Sigmoid colon (tissue), 7 donors: Measurements from ENCODE around the gene SRRM2. TPM values are rescaled to one million over a fixed set of nuclear protein-coding genes. Genes with fewer than 3 reads are reported as not detected.
A peak's percentile ranks its signal among the peaks of the same experiment; 100 is the strongest.

Experiments
- DNase-seq: peaks from one replicate; pipeline ENCODE4 v3.0.0-alpha.2; 2019
- H3K27ac ChIP-seq, 4 donors: fragments of 200-600 bp; sonication (generic); one replicate each; pipeline ENCODE4 v1.5.1; 2016 to 2019; ENCODE audit warnings: mild to moderate bottlenecking in 1 of 4
- H3K27me3 ChIP-seq, 3 donors: fragments of 200-600 bp; sonication (generic); one replicate each; pipeline ENCODE4 v1.5.1; 2019; ENCODE audit warnings: mild to moderate bottlenecking in 1 of 3
- H3K36me3 ChIP-seq, 4 donors: fragments of 200-600 bp; sonication (generic); one replicate each; pipeline ENCODE4 v1.5.1; 2016 to 2019
- H3K4me1 ChIP-seq, 4 donors: fragments of 200-600 bp; sonication (generic); one replicate each; pipeline ENCODE4 v1.5.1; 2017 to 2019
- H3K4me3 ChIP-seq, 4 donors: fragments of 200-600 bp; sonication (generic); one replicate each; pipeline ENCODE4 v1.5.1; 2017 to 2019; ENCODE audit warnings: mild to moderate bottlenecking in 2 of 4, moderate library complexity in 1 of 4
- H3K9me3 ChIP-seq, 4 donors: fragments of 200-600 bp in 3 of 4; sonication (generic) in 3 of 4; one replicate each; pipeline versions ENCODE4 v1.5.1 to v1.6.1; 2013 to 2019
- CTCF ChIP-seq, 4 experiments: fragments of 450-650 bp in 3 of 4; fragments of 200-600 bp in 1 of 4; IDR thresholded peaks; one replicate each; pipeline ENCODE4 v1.5.1; 2016 to 2019; ENCODE audit warnings: antibody characterized with exemption in 4 of 4, mild to moderate bottlenecking in 3 of 4, moderate library complexity in 2 of 4
- EP300 ChIP-seq, 4 donors: sonication (generic); formaldehyde crosslinking; IDR thresholded peaks; one replicate each; pipeline ENCODE4 v1.6.1; 2017; ENCODE audit warnings: antibody characterized with exemption in 4 of 4
- POLR2A ChIP-seq, 2 donors: fragments of 450-650 bp; IDR thresholded peaks; one replicate each; pipeline ENCODE4 v1.6.1; 2016; ENCODE audit warnings: antibody characterized with exemption in 2 of 2, mild to moderate bottlenecking in 2 of 2, moderate library complexity in 2 of 2
- POLR2AphosphoS5 ChIP-seq, 4 donors: sonication (generic); formaldehyde crosslinking; IDR thresholded peaks; one replicate each; pipeline ENCODE4 v1.6.1; 2017; ENCODE audit warnings: antibody characterized with exemption in 4 of 4
- WGBS, 2 donors: extraction: QIAGEN DNeasy Blood & Tissue Kit; methylation state at CpG; one replicate each; pipeline ENCODE4 v1.1.7; 2013; 5-methylcytosine and 5-hydroxymethylcytosine counted together
- intact Hi-C: fragments of 100-400 bp; cut with DNase I; formaldehyde crosslinking; loops from one replicate; pipeline ENCODE4 v1.15.1; 2023
- polyA plus RNA-seq, 3 donors: library from polyadenylated mRNA; stranded (reverse); fragments of 200-250 nt; gene quantifications; one replicate each; pipeline ENCODE4 v1.2.3, GENCODE V29; 2013
- total RNA-seq, 4 donors: library from RNA; depleted of rRNA; stranded (reverse); fragments of >200 nt; gene quantifications; one replicate each; pipeline ENCODE4 v1.1.0, GENCODE V29; 2016
- donor health status: healthy with polysubstance abuse.
- donor health status: Bipolar disorder and iron deficiency.
- donor health status: healthy.

The SRRM2 gene
- total and polyA plus RNA-seq, 7 donors = 66.1 to 826 (median 198) TPM

- TF ChIP-seq EP300 (IDR thresholded peaks at IDR 0.05) (no peak), POLR2A (IDR thresholded peaks at IDR 0.05) (no peak), POLR2AphosphoS5 (IDR thresholded peaks at IDR 0.05) (no peak), CTCF (IDR thresholded peaks at IDR 0.05) (no peak)
- intact Hi-C loops = no loop called here
- 84 to 88% methylated on average over 10 of the region's 10 CpGs for WGBS, 2 donors
- Histone ChIP-seq H3K36me3 (no peaks in the 10 kb centered on the region), H3K27ac (no peak overlapping the region), H3K27me3 (peaks cover 0 to 14% (median 7%) of the 10 kb centered on the region in 3 donors), H3K4me3 (no peak overlapping the region), H3K9me3 (no peaks in the 10 kb centered on the region), H3K4me1 (peaks cover 0 to 25% (median 18%) of the 10 kb centered on the region in 4 donors)
- DNase-seq = no peak
Measured at GRCh38 chr16:2716948-2717347, 35.5 kb upstream of the SRRM2 start.

GRCh38 chr16:2717383-2718263 lies 34.8 kb upstream of the SRRM2 start:
- H3K4me3 ChIP-seq = no peak overlapping the region
- no peaks in the 10 kb centered on the region for H3K36me3 ChIP-seq
- peaks cover 0 to 25% (median 18%) of the 10 kb centered on the region in 4 donors for H3K4me1 ChIP-seq
- peaks cover 0 to 14% (median 7%) of the 10 kb centered on the region in 3 donors for H3K27me3 ChIP-seq
- 68 to 86% methylated on average over 21 of the region's 21 CpGs for WGBS, 2 donors
- intact Hi-C loops = no loop called here
- no peak for DNase-seq
- no peak overlapping the region for H3K27ac ChIP-seq
- H3K9me3 ChIP-seq = no peaks in the 10 kb centered on the region
- TF ChIP-seq POLR2AphosphoS5 (IDR thresholded peaks at IDR 0.05) = no peak
- TF ChIP-seq CTCF (IDR thresholded peaks at IDR 0.05) = no peak
- TF ChIP-seq EP300 (IDR thresholded peaks at IDR 0.05) = no peak
- no peak for TF ChIP-seq POLR2A (IDR thresholded peaks at IDR 0.05)

- peaks cover 0 to 25% (median 18%) of the 10 kb centered on the region in 4 donors for H3K4me1 ChIP-seq
- intact Hi-C loops = loop anchor here (2.0 kb wide), 2 partner anchors 33 to 37 kb away; partner anchors contain the start of genes KCTD5 and SRRM2
- no peak overlapping the region for H3K4me3 ChIP-seq
Measured at GRCh38 chr16:2719328-2720063, 32.9 kb upstream of the SRRM2 start.

GRCh38 chr16:2720064-2720457 lies 32.4 kb upstream of the SRRM2 start, which contains the start of gene PRSS27:
Gene PRSS27 (minus strand): TSS chr16:2720224. CDS start chr16:2720160, 64 bp downstream.
- no peaks in the 10 kb centered on the region for H3K9me3 ChIP-seq
- no peak for DNase-seq
- intact Hi-C loops = loop anchor here (2.0 kb wide), 2 partner anchors 33 to 37 kb away; partner anchors contain the start of genes KCTD5 and SRRM2
- peak within 1 kb of the TSS; percentile 53 to 64 (median 61) for H3K4me3 ChIP-seq
- no peaks in the 10 kb centered on the region for H3K36me3 ChIP-seq
- TF ChIP-seq POLR2A (IDR thresholded peaks at IDR 0.05) = no peak
- no peak for TF ChIP-seq CTCF (IDR thresholded peaks at IDR 0.05)
- TF ChIP-seq EP300 (IDR thresholded peaks at IDR 0.05) = no peak
- no peak for TF ChIP-seq POLR2AphosphoS5 (IDR thresholded peaks at IDR 0.05)
- 61 to 87% methylated on average over 26 of the region's 26 CpGs for WGBS, 2 donors
- peaks cover 0 to 21% (median 7%) of the 10 kb centered on the region in 3 donors for H3K27me3 ChIP-seq
- H3K27ac ChIP-seq = peak within 1 kb of the TSS; percentile 66 to 79 (median 76)
- H3K4me1 ChIP-seq = peaks cover 0 to 25% (median 18%) of the 10 kb centered on the region in 4 donors

More at GRCh38 chr16:2719328-2720063, 32.9 kb upstream of the SRRM2 start:
- WGBS, 2 donors = 27 to 78% methylated on average over 16 of the region's 16 CpGs
- Histone ChIP-seq H3K36me3 (no peaks in the 10 kb centered on the region), H3K27ac (no peak overlapping the region), H3K9me3 (no peaks in the 10 kb centered on the region), H3K27me3 (peaks cover 0 to 15% (median 7%) of the 10 kb centered on the region in 3 donors)
- TF ChIP-seq CTCF (IDR thresholded peaks at IDR 0.05) = no peak
- TF ChIP-seq EP300 (IDR thresholded peaks at IDR 0.05) = no peak
- no peak for DNase-seq
